WTC11 (cell line): ENCODE measurements around the gene TRIP10. TPM values are rescaled to one million over a fixed set of nuclear protein-coding genes. Genes with fewer than 3 reads are reported as not detected.

Source experiments
- ATAC-seq: fragments of 200-7000 bp; cut with Tn5 transposase; 2 replicates; pipeline ENCODE4 v1.10.0; 2021; ENCODE audit warnings: mild to moderate bottlenecking, moderate library complexity
- CTCF ChIA-PET: fragments of 300-600 bp; sonication (Branson Sonifier 250); formaldehyde crosslinking; loops from one replicate; lab custom pipeline; 2021; ENCODE audit warnings: antibody characterized with exemption; lab: Charles Lee
- POLR2A ChIA-PET: fragments of 350-600 bp; sonication (Branson Sonifier 250); formaldehyde crosslinking; loops from one replicate; lab custom pipeline; 2021; ENCODE audit warnings: antibody characterized with exemption; lab: Charles Lee
- DNase-seq: peaks from one replicate; pipeline ENCODE4 v3.0.0; 2021; ENCODE audit warnings: low spot score
- H3K27ac Mint-ChIP-seq: 2 replicates; pipeline ENCODE4 v1.8.0; 2021; ENCODE audit warnings: mixed read lengths
- H3K27me3 Mint-ChIP-seq: 2 replicates; pipeline ENCODE4 v1.8.0; 2021; ENCODE audit warnings: low read depth, mild to moderate bottlenecking, moderate library complexity, mixed read lengths
- H3K36me3 Mint-ChIP-seq: 2 replicates; pipeline ENCODE4 v1.8.0; 2021; ENCODE audit warnings: mixed read lengths
- H3K4me1 Mint-ChIP-seq: 2 replicates; pipeline ENCODE4 v1.8.0; 2022; ENCODE audit warnings: mixed read lengths
- H3K4me3 Mint-ChIP-seq: 2 replicates; pipeline ENCODE4 v1.8.0; 2021; ENCODE audit warnings: mild to moderate bottlenecking, moderate library complexity, mixed read lengths
- H3K9me3 Mint-ChIP-seq: 2 replicates; pipeline ENCODE4 v1.8.0; 2021; ENCODE audit warnings: mixed read lengths
- CREB1 ChIP-seq: sonication (generic); formaldehyde crosslinking; IDR thresholded peaks from 2 replicates; pipeline ENCODE4 v1.8.0; 2023; ENCODE audit warnings: mild to moderate bottlenecking, missing genetic modification reagents
- FOXJ3 ChIP-seq: sonication (generic); formaldehyde crosslinking; IDR thresholded peaks from 2 replicates; pipeline ENCODE4 v1.9.0; 2021; ENCODE audit warnings: missing genetic modification reagents, mild to moderate bottlenecking, borderline replicate concordance
- IRF2 ChIP-seq: sonication (generic); formaldehyde crosslinking; IDR thresholded peaks from 2 replicates; pipeline ENCODE4 v1.8.0; 2022; ENCODE audit warnings: low read depth, missing genetic modification reagents, borderline replicate concordance
- MYBL2 ChIP-seq: sonication (generic); formaldehyde crosslinking; IDR thresholded peaks from 2 replicates; pipeline ENCODE4 v1.8.1; 2023; ENCODE audit warnings: mild to moderate bottlenecking, moderate library complexity, missing genetic modification reagents
- NR1H2 ChIP-seq: sonication (generic); formaldehyde crosslinking; IDR thresholded peaks from 2 replicates; pipeline ENCODE4 v1.9.0; 2021; ENCODE audit warnings: mild to moderate bottlenecking, moderate library complexity, missing genetic modification reagents
- OVOL2 ChIP-seq: fragments of 250-450 bp; sonication (Bioruptor Pico); IDR thresholded peaks from 2 replicates; pipeline ENCODE4 v1.9.0; 2021; ENCODE audit warnings: mild to moderate bottlenecking, borderline replicate concordance
- ZBTB21 ChIP-seq: sonication (generic); formaldehyde crosslinking; IDR thresholded peaks from 2 replicates; pipeline ENCODE4 v1.8.1; 2023; ENCODE audit warnings: mild to moderate bottlenecking, missing genetic modification reagents, borderline replicate concordance
- ZNF263 ChIP-seq: sonication (generic); formaldehyde crosslinking; IDR thresholded peaks from 2 replicates; pipeline ENCODE4 v1.8.1; 2022; ENCODE audit warnings: low read depth, mild to moderate bottlenecking, moderate library complexity, missing genetic modification reagents
- ZNF396 ChIP-seq: fragments of 250-450 bp; sonication (Bioruptor Pico); IDR thresholded peaks from 2 replicates; pipeline ENCODE4 v1.8.0; 2021; ENCODE audit warnings: mild to moderate bottlenecking, moderate library complexity, borderline replicate concordance
- total RNA-seq: library from RNA; stranded (reverse); gene quantifications from 3 replicates; pipeline ENCODE4 v1.2.3, GENCODE V29; 2021
- TF ChIP-seq, protein P1 (sequence below): fragments of 250-450 bp; sonication (Bioruptor Pico); IDR thresholded peaks from 2 replicates; pipeline ENCODE4 v1.9.0; 2021; ENCODE audit warnings: mild to moderate bottlenecking
- TF ChIP-seq, protein P2 (sequence below): fragments of 250-450 bp; sonication (Bioruptor Pico); conservative IDR thresholded peaks from 2 replicates; pipeline ENCODE4 v1.9.0; 2021; ENCODE audit warnings: mild to moderate bottlenecking
- TF ChIP-seq, protein P3 (sequence below): sonication (generic); formaldehyde crosslinking; IDR thresholded peaks from 2 replicates; pipeline ENCODE4 v1.8.1; 2023; ENCODE audit warnings: mild to moderate bottlenecking, moderate library complexity, missing genetic modification reagents
- TF ChIP-seq, protein P4 (sequence below): sonication (generic); formaldehyde crosslinking; IDR thresholded peaks from 2 replicates; pipeline ENCODE4 v1.8.1; 2022; ENCODE audit warnings: low read depth, missing genetic modification reagents, borderline replicate concordance
- TF ChIP-seq, protein P5 (sequence below): fragments of 250-450 bp; sonication (Bioruptor Pico); IDR thresholded peaks from 2 replicates; pipeline ENCODE4 v1.9.0; 2021; ENCODE audit warnings: moderate library complexity, mild to moderate bottlenecking, inconsistent platforms, borderline replicate concordance
- TF ChIP-seq, protein P6 (sequence below): sonication (generic); formaldehyde crosslinking; IDR thresholded peaks from 2 replicates; pipeline ENCODE4 v1.8.0; 2022; ENCODE audit warnings: mild to moderate bottlenecking, missing genetic modification reagents

TRIP10 gene
- total RNA-seq, 1 experiment from 2014 or later = 76.6 TPM

DNA sequence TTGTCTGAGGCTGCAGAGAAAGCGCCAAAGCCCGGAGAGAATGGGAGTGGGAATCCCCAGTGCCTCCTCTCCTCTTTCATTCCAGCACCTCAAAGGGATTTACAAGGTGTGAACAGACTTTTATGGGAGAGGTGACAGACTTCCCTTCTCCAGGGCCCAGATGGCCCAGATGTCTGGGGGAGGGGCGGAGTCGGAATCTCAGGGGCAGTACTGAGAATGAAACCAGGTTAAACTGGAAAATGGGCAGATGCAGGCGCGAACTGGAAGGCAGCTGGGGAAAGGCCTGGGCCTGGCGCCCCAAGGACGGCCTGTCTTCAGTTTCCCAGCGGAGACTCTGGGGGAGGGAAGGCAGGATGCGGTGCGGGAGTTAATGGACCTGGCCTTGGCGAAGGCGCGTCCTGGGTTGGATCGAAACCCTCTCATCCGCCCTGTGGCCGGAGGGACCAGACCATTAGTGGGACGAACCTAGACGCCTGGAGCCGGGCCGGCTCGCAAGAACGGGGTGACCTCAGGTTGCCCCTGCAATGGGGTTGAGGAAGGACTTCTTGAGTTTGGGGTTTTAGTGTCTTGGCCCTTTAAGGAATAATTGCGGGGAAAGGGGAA lies 592 bp upstream of the TRIP10 start (continued):
- TF ChIP-seq, protein P1, sequence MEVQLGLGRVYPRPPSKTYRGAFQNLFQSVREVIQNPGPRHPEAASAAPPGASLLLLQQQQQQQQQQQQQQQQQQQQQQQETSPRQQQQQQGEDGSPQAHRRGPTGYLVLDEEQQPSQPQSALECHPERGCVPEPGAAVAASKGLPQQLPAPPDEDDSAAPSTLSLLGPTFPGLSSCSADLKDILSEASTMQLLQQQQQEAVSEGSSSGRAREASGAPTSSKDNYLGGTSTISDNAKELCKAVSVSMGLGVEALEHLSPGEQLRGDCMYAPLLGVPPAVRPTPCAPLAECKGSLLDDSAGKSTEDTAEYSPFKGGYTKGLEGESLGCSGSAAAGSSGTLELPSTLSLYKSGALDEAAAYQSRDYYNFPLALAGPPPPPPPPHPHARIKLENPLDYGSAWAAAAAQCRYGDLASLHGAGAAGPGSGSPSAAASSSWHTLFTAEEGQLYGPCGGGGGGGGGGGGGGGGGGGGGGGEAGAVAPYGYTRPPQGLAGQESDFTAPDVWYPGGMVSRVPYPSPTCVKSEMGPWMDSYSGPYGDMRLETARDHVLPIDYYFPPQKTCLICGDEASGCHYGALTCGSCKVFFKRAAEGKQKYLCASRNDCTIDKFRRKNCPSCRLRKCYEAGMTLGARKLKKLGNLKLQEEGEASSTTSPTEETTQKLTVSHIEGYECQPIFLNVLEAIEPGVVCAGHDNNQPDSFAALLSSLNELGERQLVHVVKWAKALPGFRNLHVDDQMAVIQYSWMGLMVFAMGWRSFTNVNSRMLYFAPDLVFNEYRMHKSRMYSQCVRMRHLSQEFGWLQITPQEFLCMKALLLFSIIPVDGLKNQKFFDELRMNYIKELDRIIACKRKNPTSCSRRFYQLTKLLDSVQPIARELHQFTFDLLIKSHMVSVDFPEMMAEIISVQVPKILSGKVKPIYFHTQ (CRISPR knock-in tag) = no peak
- TF ChIP-seq OVOL2 (CRISPR knock-in tag) (no peak), ZNF396 (CRISPR knock-in tag) (no peak), ZBTB21 (CRISPR knock-in tag) (no peak), CREB1 (CRISPR knock-in tag) (no peak), IRF2 (CRISPR knock-in tag) (no peak)
- TF ChIP-seq, protein P2, sequence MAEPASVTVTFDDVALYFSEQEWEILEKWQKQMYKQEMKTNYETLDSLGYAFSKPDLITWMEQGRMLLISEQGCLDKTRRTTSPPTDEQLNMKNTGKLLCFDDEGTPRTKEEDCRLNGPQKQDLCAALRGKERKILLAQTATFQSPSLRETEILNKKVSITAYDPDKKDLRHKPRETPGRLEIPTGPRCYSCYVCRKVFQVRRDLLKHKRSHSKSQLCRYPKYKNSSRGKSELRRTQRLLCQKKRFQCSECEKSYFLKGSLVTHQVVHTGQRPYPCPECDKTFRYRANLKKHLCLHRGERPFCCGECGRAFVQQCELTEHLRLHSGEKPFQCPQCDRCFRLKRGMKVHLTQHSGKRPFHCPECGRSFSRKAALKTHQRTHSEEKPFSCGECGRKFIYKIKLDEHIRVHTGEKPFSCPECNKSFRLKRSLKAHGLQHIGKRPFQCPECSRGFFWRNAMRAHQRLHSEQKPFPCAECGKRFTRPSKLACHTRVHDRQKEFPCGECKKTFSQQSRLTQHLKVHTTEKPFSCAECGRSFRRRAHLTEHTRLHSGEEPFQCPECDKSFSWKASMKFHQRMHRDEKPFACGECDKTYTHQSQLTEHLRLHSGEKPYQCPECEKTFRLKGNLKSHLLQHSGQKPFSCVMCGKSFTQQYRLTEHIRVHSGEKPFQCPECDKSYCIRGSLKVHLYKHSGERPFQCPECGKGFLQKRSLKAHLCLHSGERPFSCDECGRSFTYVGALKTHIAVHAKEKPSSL (CRISPR knock-in tag) = no peak
- TF ChIP-seq, protein P3, sequence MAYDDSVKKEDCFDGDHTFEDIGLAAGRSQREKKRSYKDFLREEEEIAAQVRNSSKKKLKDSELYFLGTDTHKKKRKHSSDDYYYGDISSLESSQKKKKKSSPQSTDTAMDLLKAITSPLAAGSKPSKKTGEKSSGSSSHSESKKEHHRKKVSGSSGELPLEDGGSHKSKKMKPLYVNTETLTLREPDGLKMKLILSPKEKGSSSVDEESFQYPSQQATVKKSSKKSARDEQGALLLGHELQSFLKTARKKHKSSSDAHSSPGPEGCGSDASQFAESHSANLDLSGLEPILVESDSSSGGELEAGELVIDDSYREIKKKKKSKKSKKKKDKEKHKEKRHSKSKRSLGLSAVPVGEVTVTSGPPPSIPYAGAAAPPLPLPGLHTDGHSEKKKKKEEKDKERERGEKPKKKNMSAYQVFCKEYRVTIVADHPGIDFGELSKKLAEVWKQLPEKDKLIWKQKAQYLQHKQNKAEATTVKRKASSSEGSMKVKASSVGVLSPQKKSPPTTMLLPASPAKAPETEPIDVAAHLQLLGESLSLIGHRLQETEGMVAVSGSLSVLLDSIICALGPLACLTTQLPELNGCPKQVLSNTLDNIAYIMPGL (CRISPR knock-in tag) = no peak

DNA sequence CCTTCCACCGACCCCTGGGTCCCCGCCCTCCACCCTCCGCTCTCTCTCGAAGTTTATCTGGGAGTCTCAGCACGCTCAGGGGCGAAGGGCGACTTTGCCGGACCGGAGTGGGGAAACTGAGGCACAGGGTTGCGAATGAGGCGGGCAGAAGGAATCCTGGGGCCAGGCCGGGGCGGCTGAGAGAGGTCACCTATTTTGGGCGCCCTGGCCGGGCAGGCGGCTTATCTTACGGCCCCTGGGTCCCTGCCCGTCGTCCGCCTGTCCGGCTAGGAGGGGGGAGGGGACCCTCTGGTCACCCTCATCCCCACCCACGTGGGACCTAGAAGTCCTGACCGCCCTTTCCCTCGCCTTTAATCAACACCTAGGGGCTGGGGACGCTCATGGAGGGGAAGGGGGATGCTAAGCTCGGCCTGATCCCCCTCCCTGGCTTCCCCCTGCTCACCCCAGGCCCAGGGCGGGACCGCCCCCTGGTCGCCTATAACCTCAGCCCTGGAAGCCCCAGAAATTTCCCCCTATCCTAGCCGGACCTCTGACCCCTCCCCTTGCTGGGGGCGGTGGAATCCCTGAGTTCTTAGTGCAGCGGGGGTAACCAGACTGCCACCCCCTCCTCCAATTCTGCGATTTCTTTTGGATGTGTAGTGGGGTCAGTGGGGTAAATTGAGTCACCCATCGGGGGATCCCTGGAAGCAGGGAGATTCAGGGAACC lies 556 bp downstream of the TRIP10 start:
- no peaks in the 10 kb centered on the region for H3K9me3 Mint-ChIP-seq
- TF ChIP-seq, protein P4, sequence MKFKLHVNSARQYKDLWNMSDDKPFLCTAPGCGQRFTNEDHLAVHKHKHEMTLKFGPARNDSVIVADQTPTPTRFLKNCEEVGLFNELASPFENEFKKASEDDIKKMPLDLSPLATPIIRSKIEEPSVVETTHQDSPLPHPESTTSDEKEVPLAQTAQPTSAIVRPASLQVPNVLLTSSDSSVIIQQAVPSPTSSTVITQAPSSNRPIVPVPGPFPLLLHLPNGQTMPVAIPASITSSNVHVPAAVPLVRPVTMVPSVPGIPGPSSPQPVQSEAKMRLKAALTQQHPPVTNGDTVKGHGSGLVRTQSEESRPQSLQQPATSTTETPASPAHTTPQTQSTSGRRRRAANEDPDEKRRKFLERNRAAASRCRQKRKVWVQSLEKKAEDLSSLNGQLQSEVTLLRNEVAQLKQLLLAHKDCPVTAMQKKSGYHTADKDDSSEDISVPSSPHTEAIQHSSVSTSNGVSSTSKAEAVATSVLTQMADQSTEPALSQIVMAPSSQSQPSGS (CRISPR knock-in tag) = 0 out of 2 replicates have a peak, but pooled peaks have one; percentile 9
- TF ChIP-seq FOXJ3 (no peak), NR1H2 (no peak), MYBL2 (CRISPR knock-in tag) (0 out of 2 replicates have a peak, but pooled peaks have one; percentile 35), ZNF263 (peak; percentile 40; the same call in 1 of the 2 replicates)
- TF ChIP-seq, protein P5, sequence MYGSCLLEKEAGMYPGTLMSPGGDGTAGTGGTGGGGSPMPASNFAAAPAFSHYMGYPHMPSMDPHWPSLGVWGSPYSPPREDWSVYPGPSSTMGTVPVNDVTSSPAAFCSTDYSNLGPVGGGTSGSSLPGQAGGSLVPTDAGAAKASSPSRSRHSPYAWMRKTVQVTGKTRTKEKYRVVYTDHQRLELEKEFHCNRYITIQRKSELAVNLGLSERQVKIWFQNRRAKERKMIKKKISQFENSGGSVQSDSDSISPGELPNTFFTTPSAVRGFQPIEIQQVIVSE (CRISPR knock-in tag) = no peak
- TF ChIP-seq, protein P6, sequence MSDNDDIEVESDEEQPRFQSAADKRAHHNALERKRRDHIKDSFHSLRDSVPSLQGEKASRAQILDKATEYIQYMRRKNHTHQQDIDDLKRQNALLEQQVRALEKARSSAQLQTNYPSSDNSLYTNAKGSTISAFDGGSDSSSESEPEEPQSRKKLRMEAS (CRISPR knock-in tag) = peak; percentile 30; the same call in 1 of the 2 replicates
- H3K4me1 Mint-ChIP-seq = peaks cover 59% of the 10 kb centered on the region
- H3K27me3 Mint-ChIP-seq = no peaks in the 10 kb centered on the region
- peaks cover 20% of the 10 kb centered on the region for H3K36me3 Mint-ChIP-seq
- H3K27ac Mint-ChIP-seq = no peak overlapping the region
- CTCF ChIA-PET = interaction anchor here (1.0 to 1.1 kb wide), 2 partner anchors 12 to 223 kb away, joined by 3 to 8 read pairs; no protein-coding TSS in a partner anchor
- DNase-seq = peak; percentile 51
- ATAC-seq = peak; percentile 2; the same call in 1 of the 2 replicates
- H3K4me3 Mint-ChIP-seq = peak overlapping the region; percentile 84
- POLR2A ChIA-PET = interaction anchor here (1.0 to 3.9 kb wide), 2 partner anchors 13 to 27 kb away, joined by 5 to 29 read pairs; partner anchors contain the start of gene SH2D3A
